Neural progenitor cell (in vitro differentiated cells): Measurements from ENCODE around the gene GPLD1.

Experiments
- CTCF ChIP-seq: fragments of 200-600 bp; sonication (generic); IDR thresholded peaks from 2 replicates; pipeline ENCODE4 v1.5.1; 2017; ENCODE audit warnings: antibody characterized with exemption, mild to moderate bottlenecking
- EZH2 ChIP-seq: fragments of 200-600 bp; sonication (generic); IDR thresholded peaks from 2 replicates; pipeline ENCODE4 v1.6.1; 2017; ENCODE audit warnings: antibody characterized with exemption, mild to moderate bottlenecking, moderate library complexity
- EZH2phosphoT487 ChIP-seq: fragments of 200-600 bp; sonication (generic); IDR thresholded peaks from 2 replicates; pipeline ENCODE4 v1.6.1; 2017; ENCODE audit warnings: antibody characterized with exemption

DNA sequence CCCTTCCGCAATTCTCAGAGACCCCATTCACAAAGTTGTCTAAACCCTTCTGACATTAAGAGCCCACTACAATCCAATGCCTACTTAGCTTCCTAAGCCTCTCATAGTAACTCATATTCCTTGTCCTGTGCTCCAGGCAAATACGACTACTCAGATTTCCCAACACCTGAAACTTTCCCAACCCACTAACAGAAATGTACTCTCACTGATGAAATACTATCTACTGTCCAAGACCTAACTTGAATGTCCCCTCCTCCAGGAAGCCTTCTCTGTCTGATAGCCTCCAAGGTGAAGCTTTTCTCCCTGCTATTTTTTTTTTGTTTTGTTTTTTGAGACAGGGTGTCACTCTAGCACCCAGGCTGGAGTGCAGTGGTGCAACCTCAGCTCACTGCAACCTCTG, 30.4 kb downstream of the GPLD1 start:
- TF ChIP-seq CTCF: no peak
- TF ChIP-seq EZH2phosphoT487: no peak
- TF ChIP-seq EZH2: no peak
